Caco-2 (cell line): ENCODE results near the gene ATP6V0E2. TPM values are rescaled to one million over a fixed set of nuclear protein-coding genes. Genes with fewer than 3 reads are reported as not detected.

Experiments
- BruUV-seq: library from RNA; stranded (reverse); fragments of 400-500 nt; replicated peaks from 2 replicates; lab custom pipeline; 2021; lab: Mats Ljungman, UMichigan
- CTCF ChIA-PET: fragments of 300-600 bp; sonication (Branson Sonifier 250); formaldehyde crosslinking; loops from one replicate; lab custom pipeline; 2022; ENCODE audit warnings: antibody characterized with exemption; lab: Charles Lee
- POLR2A ChIA-PET: fragments of 300-600 bp; sonication (Branson Sonifier 250); formaldehyde crosslinking; loops from one replicate; lab custom pipeline; 2022; ENCODE audit warnings: antibody characterized with exemption; lab: Charles Lee
- DNase-seq, 2 experiments: peaks; one replicate each; pipeline versions ENCODE4 v3.0.0 to v3.0.0-alpha.2; 2020 to 2022
- H3K27me3 ChIP-seq: replicated peaks from 2 replicates; pipeline ENCODE4 v1.6.0; 2011; ENCODE audit warnings: low read length; ENCODE audit not compliant: control insufficient read depth, insufficient read depth
- H3K36me3 ChIP-seq: 2 replicates; pipeline ENCODE4 v1.5.1; 2011; ENCODE audit warnings: low read length; ENCODE audit not compliant: control insufficient read depth, insufficient read depth
- H3K4me1 ChIP-seq: fragments of 250-450 bp; sonication (Bioruptor Pico); 2 replicates; pipeline ENCODE4 v1.5.1; 2020; ENCODE audit warnings: mild to moderate bottlenecking
- H3K4me3 ChIP-seq: 2 replicates; pipeline ENCODE4 v1.5.1; 2011; ENCODE audit warnings: low read depth, mild to moderate bottlenecking, control low read depth, low read length
- H3K9me3 ChIP-seq: fragments of 250-450 bp; sonication (Bioruptor Pico); 2 replicates; pipeline ENCODE4 v1.5.1; 2020; ENCODE audit warnings: mild to moderate bottlenecking, moderate library complexity
- H3K27ac Mint-ChIP-seq: one replicate; pipeline ENCODE4 v1.8.0; 2022; ENCODE audit warnings: mixed read lengths; ENCODE audit not compliant: unreplicated experiment
- H3K27me3 Mint-ChIP-seq: one replicate; pipeline ENCODE4 v1.8.0; 2022; ENCODE audit warnings: mixed read lengths; ENCODE audit not compliant: insufficient read depth, unreplicated experiment
- H3K36me3 Mint-ChIP-seq: one replicate; pipeline ENCODE4 v1.8.0; 2022; ENCODE audit warnings: mild to moderate bottlenecking, mixed read lengths; ENCODE audit not compliant: insufficient read depth, unreplicated experiment
- H3K4me1 Mint-ChIP-seq: one replicate; pipeline ENCODE4 v1.8.0; 2022; ENCODE audit warnings: low read depth, mixed read lengths; ENCODE audit not compliant: unreplicated experiment
- H3K4me3 Mint-ChIP-seq: one replicate; pipeline ENCODE4 v1.8.0; 2022; ENCODE audit warnings: mild to moderate bottlenecking, moderate library complexity, mixed read lengths; ENCODE audit not compliant: unreplicated experiment
- H3K9me3 Mint-ChIP-seq: one replicate; pipeline ENCODE4 v1.8.0; 2022; ENCODE audit warnings: mixed read lengths; ENCODE audit not compliant: unreplicated experiment
- CTCF ChIP-seq, 2 experiments: fragments of 200-600 bp in 1 of 2; IDR thresholded peaks; 1 replicate in 1 of 2; 2 replicates in 1 of 2; pipeline versions ENCODE4 v1.5.1 to v1.8.0; 2011 to 2022; ENCODE audit warnings: antibody characterized with exemption in 1 of 2, control low read depth in 1 of 2, inconsistent platforms in 1 of 2, low read depth in 1 of 2, low read length in 1 of 2, mild to moderate bottlenecking in 1 of 2, moderate library complexity in 1 of 2; ENCODE audit not compliant: insufficient read depth in 1 of 2, severe bottlenecking in 1 of 2, unreplicated experiment in 1 of 2
- intact Hi-C: fragments of 100-400 bp; cut with micrococcal nuclease; formaldehyde crosslinking; loops from one replicate; pipeline ENCODE4 v1.10.0; 2022; ENCODE audit not compliant: unreplicated experiment
- total RNA-seq: library from RNA; stranded (reverse); gene quantifications from 2 replicates; pipeline ENCODE4 v1.2.3, GENCODE V29; 2022

ATP6V0E2 gene
- total RNA-seq, 1 experiment from 2014 or later, result 53.9 TPM

GRCh38 chr7:149864751-149865150 is 9.0 kb upstream of the ATP6V0E2 start:
- Histone ChIP-seq H3K36me3 (no peaks in the 10 kb centered on the region), H3K9me3 (no peaks in the 10 kb centered on the region), H3K4me1 (no peaks in the 10 kb centered on the region), H3K4me3 (no peak overlapping the region), H3K27me3 (no peaks in the 10 kb centered on the region)
- no peak for DNase-seq
- Mint-ChIP-seq H3K36me3 (no peaks in the 10 kb centered on the region), H3K4me1 (no peaks in the 10 kb centered on the region), H3K27me3 (peaks cover 4% of the 10 kb centered on the region), H3K27ac (no peak overlapping the region), H3K9me3 (no peaks in the 10 kb centered on the region), H3K4me3 (no peak overlapping the region)
- CTCF ChIA-PET, result no interaction called here
- TF ChIP-seq CTCF (IDR thresholded peaks at IDR 0.05; ENCODE audit: insufficient read depth in 1 of 2, low read depth in 1 of 2, low read length in 1 of 2, severe bottlenecking in 1 of 2, unreplicated experiment in 1 of 2), result no peak
- POLR2A ChIA-PET, result no interaction called here
- BruUV-seq, result no TSS peak
- intact Hi-C loops, result no loop called here

GRCh38 chr7:149865437-149865836 is 8.3 kb upstream of the ATP6V0E2 start:
- Mint-ChIP-seq H3K9me3 (no peaks in the 10 kb centered on the region), H3K36me3 (no peaks in the 10 kb centered on the region), H3K4me1 (no peaks in the 10 kb centered on the region), H3K27me3 (peaks cover 4% of the 10 kb centered on the region), H3K27ac (no peak overlapping the region), H3K4me3 (no peak overlapping the region)
- intact Hi-C loops, result no loop called here
- no TSS peak for BruUV-seq
- no peaks in the 10 kb centered on the region for H3K9me3 ChIP-seq
- no peaks in the 10 kb centered on the region for H3K4me1 ChIP-seq
- no peak for TF ChIP-seq CTCF (IDR thresholded peaks at IDR 0.05; ENCODE audit: insufficient read depth in 1 of 2, low read depth in 1 of 2, low read length in 1 of 2, severe bottlenecking in 1 of 2, unreplicated experiment in 1 of 2)
- no peak for DNase-seq
- H3K4me3 ChIP-seq, result no peak overlapping the region
- ChIA-PET POLR2A (no interaction called here), CTCF (interaction anchor here (0.7 kb wide), 1 partner anchor 41 kb away, joined by 3 read pairs; no protein-coding TSS in a partner anchor)
- no peaks in the 10 kb centered on the region for H3K27me3 ChIP-seq
- no peaks in the 10 kb centered on the region for H3K36me3 ChIP-seq

GRCh38 chr7:149866139-149866778 is 7.5 kb upstream of the ATP6V0E2 start:
- H3K4me3 Mint-ChIP-seq, result no peak overlapping the region
- H3K36me3 Mint-ChIP-seq, result no peaks in the 10 kb centered on the region
- intact Hi-C loops, result no loop called here
- H3K27ac Mint-ChIP-seq, result no peak overlapping the region
- peaks cover 4% of the 10 kb centered on the region for H3K27me3 Mint-ChIP-seq
- no peaks in the 10 kb centered on the region for H3K9me3 Mint-ChIP-seq
- Histone ChIP-seq H3K4me1 (no peaks in the 10 kb centered on the region), H3K4me3 (no peak overlapping the region), H3K36me3 (no peaks in the 10 kb centered on the region), H3K27me3 (no peaks in the 10 kb centered on the region), H3K9me3 (no peaks in the 10 kb centered on the region)
- CTCF ChIA-PET, result interaction anchor here (0.7 kb wide), 1 partner anchor 41 kb away, joined by 3 read pairs; no protein-coding TSS in a partner anchor
- POLR2A ChIA-PET, result no interaction called here
- no peak for TF ChIP-seq CTCF (IDR thresholded peaks at IDR 0.05; ENCODE audit: insufficient read depth in 1 of 2, low read depth in 1 of 2, low read length in 1 of 2, severe bottlenecking in 1 of 2, unreplicated experiment in 1 of 2)
- H3K4me1 Mint-ChIP-seq, result no peaks in the 10 kb centered on the region
- BruUV-seq, result no TSS peak
- DNase-seq, result no peak
